Trophoblast cell (in vitro differentiated cells and primary cell): Measurements from ENCODE around the gene BEST4.

ENCODE experiments used
- DNase-seq, 2 donors: peaks; one replicate each; pipeline ENCODE4 v3.0.0-alpha.2; 2016
- H2AFZ ChIP-seq: 2 replicates; pipeline ENCODE4 v1.6.1; 2013; ENCODE audit warnings: low read length, moderate library complexity, mild to moderate bottlenecking; ENCODE audit not compliant: insufficient read depth, poor library complexity
- H2AK5ac ChIP-seq: 2 replicates; pipeline ENCODE4 v1.6.1; 2013; ENCODE audit warnings: mild to moderate bottlenecking, low read length
- H2BK120ac ChIP-seq: 2 replicates; pipeline ENCODE4 v1.6.1; 2013; ENCODE audit warnings: low read length, mild to moderate bottlenecking, moderate library complexity; ENCODE audit not compliant: insufficient read depth, poor library complexity
- H2BK12ac ChIP-seq: 2 replicates; pipeline ENCODE4 v1.6.1; 2013; ENCODE audit warnings: mild to moderate bottlenecking, low read length, moderate library complexity
- H2BK5ac ChIP-seq: 2 replicates; pipeline ENCODE4 v1.6.1; 2013; ENCODE audit warnings: low read length, low read depth, moderate library complexity, mild to moderate bottlenecking; ENCODE audit not compliant: poor library complexity
- H3K14ac ChIP-seq: 2 replicates; pipeline ENCODE4 v1.6.1; 2013; ENCODE audit warnings: mild to moderate bottlenecking, low read length
- H3K18ac ChIP-seq: 2 replicates; pipeline ENCODE4 v1.6.1; 2013; ENCODE audit warnings: mild to moderate bottlenecking, low read length
- H3K23ac ChIP-seq: 2 replicates; pipeline ENCODE4 v1.6.1; 2013; ENCODE audit warnings: low read length
- H3K27ac ChIP-seq: 2 replicates; pipeline ENCODE4 v1.5.1; 2013; ENCODE audit warnings: low read depth, mild to moderate bottlenecking, inconsistent platforms, low read length, moderate library complexity
- H3K27me3 ChIP-seq: 2 replicates; pipeline ENCODE4 v1.6.1; 2013; ENCODE audit warnings: inconsistent platforms, mild to moderate bottlenecking, low read length, moderate library complexity; ENCODE audit not compliant: insufficient read depth
- H3K36me3 ChIP-seq, 2 experiments: 1 replicate in 1 of 2; 2 replicates in 1 of 2; pipeline ENCODE4 v1.6.1; 2013; ENCODE audit warnings: low read length in 2 of 2, mild to moderate bottlenecking in 2 of 2, moderate library complexity in 1 of 2; ENCODE audit not compliant: insufficient read depth in 2 of 2, control insufficient read depth in 1 of 2
- H3K4ac ChIP-seq: 2 replicates; pipeline ENCODE4 v1.6.1; 2013; ENCODE audit warnings: low read depth, mild to moderate bottlenecking, low read length, moderate library complexity
- H3K4me1 ChIP-seq, 2 experiments: 1 replicate in 1 of 2; 2 replicates in 1 of 2; pipeline ENCODE4 v1.6.1; 2013; ENCODE audit warnings: low read length in 2 of 2, mild to moderate bottlenecking in 2 of 2, moderate library complexity in 1 of 2; ENCODE audit not compliant: insufficient read depth in 2 of 2, control insufficient read depth in 1 of 2
- H3K4me2 ChIP-seq: 2 replicates; pipeline ENCODE4 v1.6.1; 2013; ENCODE audit warnings: inconsistent platforms, mild to moderate bottlenecking, low read length, moderate library complexity
- H3K4me3 ChIP-seq: 2 replicates; pipeline ENCODE4 v1.5.1; 2013; ENCODE audit warnings: mild to moderate bottlenecking, low read depth, low read length, inconsistent platforms
- H3K79me1 ChIP-seq: one replicate; pipeline ENCODE4 v1.6.1; 2013; ENCODE audit warnings: low read length
- H3K79me2 ChIP-seq: 2 replicates; pipeline ENCODE4 v1.6.1; 2013; ENCODE audit warnings: low read length, mild to moderate bottlenecking; ENCODE audit not compliant: control insufficient read depth, insufficient read depth, poor library complexity
- H3K9ac ChIP-seq: 2 replicates; pipeline ENCODE4 v1.6.1; 2013; ENCODE audit warnings: mild to moderate bottlenecking, low read length
- H3K9me3 ChIP-seq: 2 replicates; pipeline ENCODE4 v1.6.1; 2013; ENCODE audit warnings: low read depth, mild to moderate bottlenecking, control low read depth, inconsistent platforms, low read length; ENCODE audit not compliant: insufficient read depth
- H4K12ac ChIP-seq: 2 replicates; pipeline ENCODE4 v1.6.1; 2013; ENCODE audit warnings: low read depth, mild to moderate bottlenecking, low read length, moderate library complexity
- H4K8ac ChIP-seq: 2 replicates; pipeline ENCODE4 v1.6.1; 2013; ENCODE audit warnings: low read depth, mild to moderate bottlenecking, low read length, moderate library complexity
- H4K91ac ChIP-seq: one replicate; pipeline ENCODE4 v1.6.1; 2013; ENCODE audit warnings: low read depth, mild to moderate bottlenecking, low read length, moderate library complexity
- WGBS: extraction: QIAGEN DNeasy Blood & Tissue Kit; methylation state at CpG from one replicate; pipeline ENCODE4 v1.1.7; 2013; ENCODE audit warnings: missing lambda C conversion rate; ENCODE audit not compliant: insufficient read length, insufficient coverage; ENCODE audit errors: extremely low coverage; 5-methylcytosine and 5-hydroxymethylcytosine counted together

BEST4 gene

DNA sequence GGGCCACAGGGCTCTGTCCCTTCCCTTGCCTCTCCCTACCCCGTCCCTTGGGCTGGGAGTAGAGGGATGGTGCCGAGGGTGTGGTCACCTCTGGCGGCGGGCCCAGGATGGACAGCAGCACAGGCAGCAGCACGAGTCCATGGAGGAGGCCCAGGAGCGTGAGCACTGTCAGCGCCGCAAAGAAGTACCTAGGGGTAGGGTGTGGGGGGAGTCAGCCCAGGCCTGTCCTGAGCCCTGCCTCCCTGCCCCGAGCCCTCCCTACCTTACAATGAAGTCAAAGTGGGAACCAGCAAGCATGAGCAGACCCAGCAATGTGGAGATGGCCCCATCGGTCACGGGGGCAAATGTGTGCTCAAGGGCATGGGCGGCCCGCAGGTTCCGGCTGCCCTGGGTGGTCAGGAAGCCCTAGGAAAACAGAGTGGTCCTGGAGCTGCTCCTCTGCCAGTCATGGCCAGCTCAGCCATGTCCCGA lies 35.0 kb upstream of the BEST4 start:
- Histone ChIP-seq H3K23ac (no peak overlapping the region), H2BK120ac (no peak overlapping the region), H3K4me2 (no peak overlapping the region), H3K79me1 (peaks cover 7% of the 10 kb centered on the region), H4K8ac (no peak overlapping the region), H3K9ac (no peak overlapping the region), H4K91ac (no peak overlapping the region), H3K79me2 (peaks cover 6% of the 10 kb centered on the region), H2BK12ac (no peak overlapping the region), H3K27ac (no peak overlapping the region), H3K36me3 (no peaks in the 10 kb centered on the region), H3K4ac (no peak overlapping the region), H3K4me1 (peaks cover 4 to 8% of the 10 kb centered on the region in 2 experiments), H4K12ac (no peak overlapping the region), H3K18ac (no peak overlapping the region), H3K27me3 (no peaks in the 10 kb centered on the region), H3K9me3 (no peaks in the 10 kb centered on the region), H2BK5ac (no peak overlapping the region), H3K14ac (no peak overlapping the region), H2AK5ac (no peak overlapping the region), H2AFZ (no peak overlapping the region), H3K4me3 (no peak overlapping the region)
- no CpG with 5 or more reads among the region's 15 CpGs for WGBS
- no peak for DNase-seq

DNA sequence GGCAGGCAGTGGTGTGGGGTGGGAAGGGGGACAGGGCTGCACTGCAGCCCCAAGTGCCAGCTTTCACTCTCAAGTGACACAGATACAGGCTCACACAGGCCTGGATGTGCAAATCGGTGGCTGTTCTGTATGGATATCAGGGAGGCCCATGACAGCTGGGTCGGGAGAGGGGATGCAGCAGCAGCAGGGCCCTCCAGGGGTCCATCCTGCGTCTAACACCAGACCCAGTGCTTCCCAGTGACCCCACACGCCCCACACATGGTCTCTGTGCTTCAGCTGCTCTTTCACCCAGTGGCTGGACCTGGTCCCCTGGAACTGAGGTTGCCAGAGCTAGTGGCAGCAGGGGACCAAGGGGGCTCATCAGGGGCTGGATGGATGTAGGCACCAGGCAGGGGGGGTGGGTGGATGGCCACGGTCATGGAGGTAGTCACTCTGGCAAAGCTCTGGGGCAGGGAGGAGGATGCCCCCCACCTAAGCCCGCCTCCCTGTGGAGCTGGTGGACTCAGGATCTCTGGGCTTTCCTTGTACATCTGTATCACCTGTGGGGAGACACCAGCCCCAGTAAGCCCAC lies 34.2 kb upstream of the BEST4 start:
- H3K36me3 ChIP-seq, result no peaks in the 10 kb centered on the region
- H3K4ac ChIP-seq, result no peak overlapping the region
- H3K4me1 ChIP-seq, result peaks cover 4 to 8% of the 10 kb centered on the region in 2 experiments
- no peak overlapping the region for H2BK120ac ChIP-seq
- H3K79me2 ChIP-seq, result peaks cover 6% of the 10 kb centered on the region
- H3K9me3 ChIP-seq, result no peaks in the 10 kb centered on the region
- peak overlapping the region; percentile 66 for H2AK5ac ChIP-seq
- no peak overlapping the region for H3K23ac ChIP-seq
- H3K14ac ChIP-seq, result no peak overlapping the region
- WGBS, result no CpG with 5 or more reads among the region's 6 CpGs
- H3K18ac ChIP-seq, result no peak overlapping the region
- no peak for DNase-seq
- no peak overlapping the region for H4K8ac ChIP-seq
- H3K27me3 ChIP-seq, result no peaks in the 10 kb centered on the region
- no peak overlapping the region for H2BK5ac ChIP-seq
- no peak overlapping the region for H3K4me2 ChIP-seq
- H2BK12ac ChIP-seq, result no peak overlapping the region
- no peak overlapping the region for H4K91ac ChIP-seq
- H3K4me3 ChIP-seq, result no peak overlapping the region
- no peak overlapping the region for H4K12ac ChIP-seq
- no peak overlapping the region for H2AFZ ChIP-seq
- no peak overlapping the region for H3K27ac ChIP-seq
- no peak overlapping the region for H3K9ac ChIP-seq
- H3K79me1 ChIP-seq, result peaks cover 7% of the 10 kb centered on the region

- no peak overlapping the region for H3K14ac ChIP-seq
- no peak overlapping the region for H3K23ac ChIP-seq
- H3K4me2 ChIP-seq, result no peak overlapping the region
- H3K27ac ChIP-seq, result no peak overlapping the region
- no peak overlapping the region for H4K12ac ChIP-seq
- H3K36me3 ChIP-seq, result no peaks in the 10 kb centered on the region
- H3K9me3 ChIP-seq, result no peaks in the 10 kb centered on the region
- peak overlapping the region; percentile 27 for H2BK12ac ChIP-seq
- H3K79me1 ChIP-seq, result peaks cover 7% of the 10 kb centered on the region
- no peak overlapping the region for H4K8ac ChIP-seq
- H3K27me3 ChIP-seq, result no peaks in the 10 kb centered on the region
- no CpG with 5 or more reads among the region's 9 CpGs for WGBS
- no peak overlapping the region for H2BK5ac ChIP-seq
- no peak overlapping the region for H3K18ac ChIP-seq
- H3K4me1 ChIP-seq, result peaks cover 4 to 6% of the 10 kb centered on the region in 2 experiments
- no peak overlapping the region for H3K4me3 ChIP-seq
- H3K9ac ChIP-seq, result no peak overlapping the region
- H3K4ac ChIP-seq, result no peak overlapping the region
- H2AFZ ChIP-seq, result no peak overlapping the region
- H2BK120ac ChIP-seq, result peak overlapping the region; percentile 55
- no peak for DNase-seq
- H2AK5ac ChIP-seq, result no peak overlapping the region
- H4K91ac ChIP-seq, result no peak overlapping the region
- H3K79me2 ChIP-seq, result peaks cover 6% of the 10 kb centered on the region
Measured at GRCh38 chr1:44821240-44821715, 33.3 kb upstream of the BEST4 start.

- no CpG with 5 or more reads among the region's 25 CpGs for WGBS
- peaks cover 0 to 2% of the 10 kb centered on the region in 2 experiments for H3K36me3 ChIP-seq
- H3K4me2 ChIP-seq, result peak overlapping the region; percentile 66
Measured at GRCh38 chr1:44820328-44821239, 32.6 kb upstream of the BEST4 start.

More at GRCh38 chr1:44820328-44821239, 32.6 kb upstream of the BEST4 start:
- Histone ChIP-seq H3K79me2 (peaks cover 6% of the 10 kb centered on the region), H3K18ac (peak overlapping the region; percentile 98), H2AK5ac (peak overlapping the region; percentile 83), H2BK120ac (peak overlapping the region; percentile 100), H3K27me3 (no peaks in the 10 kb centered on the region), H3K9ac (peak overlapping the region; percentile 69), H3K4me3 (peak overlapping the region; percentile 70), H3K4me1 (peaks cover 3 to 4% of the 10 kb centered on the region in 2 experiments), H3K23ac (no peak overlapping the region), H3K14ac (peak overlapping the region; percentile 100), H4K91ac (peak overlapping the region; percentile 100), H4K8ac (peak overlapping the region; percentile 83), H3K79me1 (peaks cover 7% of the 10 kb centered on the region), H2BK5ac (peak overlapping the region; percentile 100), H3K4ac (peak overlapping the region; percentile 99), H2AFZ (peak overlapping the region; percentile 94), H3K9me3 (no peaks in the 10 kb centered on the region), H3K27ac (peak overlapping the region; percentile 93), H2BK12ac (peak overlapping the region; percentile 39), H4K12ac (peak overlapping the region; percentile 93)
- DNase-seq, result no peak
